Measurements from ENCODE around the gene SNRPD1. TPM values are rescaled to one million over a fixed set of nuclear protein-coding genes. Genes with fewer than 3 reads are reported as not detected.

Gene SNRPD1
- total and polyA plus RNA-seq, 2 of the 8 experiments (the other 6 are each of a cell fraction or from before 2014, with no cell fraction given): 59.6 to 180 TPM

- Histone ChIP-seq H3K18ac (ENCODE audit: extremely low read depth, low read length) (no peak overlapping the region), H3K4ac (replicated peaks; ENCODE audit: insufficient read length, low read depth, low read length) (no peak overlapping the region), H3K4me3 (ENCODE audit: extremely low read depth in 1 of 4, insufficient read depth in 2 of 4, low read depth in 3 of 4, low read length in 4 of 4) (no peak overlapping the region), H4K20me1 (replicated peaks in 1 of 2; ENCODE audit: control insufficient read depth in 1 of 2, insufficient read depth in 2 of 2, low read length in 2 of 2) (no peaks in the 10 kb centered on the region), H3K14ac (ENCODE audit: insufficient read length) (no peak overlapping the region), H2AK5ac (ENCODE audit: low read depth, low read length) (no peak overlapping the region), H2BK5ac (ENCODE audit: low read depth, low read length) (no peak overlapping the region), H2BK15ac (ENCODE audit: low read length) (no peak overlapping the region), H2BK12ac (ENCODE audit: low read depth, low read length) (no peak overlapping the region), H3K79me1 (ENCODE audit: low read depth, low read length) (no peaks in the 10 kb centered on the region), H3K27me3 (replicated peaks in 1 of 4; ENCODE audit: control insufficient read depth in 3 of 4, extremely low read depth in 1 of 4, insufficient read depth in 3 of 4, low read length in 3 of 4) (no peaks in the 10 kb centered on the region), H3K79me2 (ENCODE audit: control insufficient read depth in 1 of 2, insufficient read depth in 2 of 2, low read length in 2 of 2) (no peaks in the 10 kb centered on the region), H2BK20ac (ENCODE audit: low read length) (no peak overlapping the region), H2AFZ (ENCODE audit: low read length) (no peak overlapping the region), H4K8ac (ENCODE audit: extremely low read depth, insufficient read depth, low read length) (no peak overlapping the region), H3K4me2 (ENCODE audit: insufficient read depth in 1 of 2, low read depth in 2 of 2, low read length in 2 of 2) (no peak overlapping the region), H4K91ac (replicated peaks; ENCODE audit: insufficient read length, low read length) (no peak overlapping the region), H3K9me3 (ENCODE audit: insufficient read depth in 2 of 2, low read depth in 1 of 2, low read length in 1 of 2) (no peaks in the 10 kb centered on the region), H3K36me3 (ENCODE audit: control insufficient read depth in 2 of 4, insufficient read depth in 4 of 4, low read length in 3 of 4) (no peaks in the 10 kb centered on the region), H3K56ac (replicated peaks; ENCODE audit: insufficient read length, low read depth, low read length) (no peak overlapping the region), H3K9ac (replicated peaks in 1 of 4; ENCODE audit: extremely low read depth in 1 of 4, low read depth in 3 of 4, low read length in 3 of 4) (no peak overlapping the region), H4K5ac (ENCODE audit: insufficient read length, low read depth, low read length) (no peak overlapping the region), H3K27ac (ENCODE audit: low read depth, low read length) (no peak overlapping the region), H3K4me1 (replicated peaks in 1 of 4; ENCODE audit: control insufficient read depth in 3 of 4, insufficient read depth in 4 of 4, low read length in 3 of 4) (no peaks in the 10 kb centered on the region), H2BK120ac (replicated peaks; ENCODE audit: low read depth, low read length) (no peak overlapping the region), H3K23me2 (ENCODE audit: low read depth, low read length) (no peaks in the 10 kb centered on the region), H3K23ac (ENCODE audit: insufficient read length) (no peak overlapping the region)
- ChIA-PET CTCF (ENCODE audit: partially characterized antibody) (interaction anchor here (0.5 to 0.7 kb wide), 5 partner anchors 21 to 119 kb away, joined by 3 to 5 read pairs (median 3); no protein-coding TSS in a partner anchor), POLR2A (ENCODE audit: partially characterized antibody) (interaction anchor here (2.3 kb wide), 1 partner anchor 10 kb away, joined by 13 read pairs; no protein-coding TSS in a partner anchor)
- TF ChIP-seq SRF (IDR thresholded peaks at IDR 0.05; ENCODE audit: low read depth, low read length) (no peak), BACH1 (IDR thresholded peaks at IDR 0.05; ENCODE audit: low read length) (no peak), EGR1 (IDR thresholded peaks at IDR 0.05; ENCODE audit: borderline replicate concordance, low read depth, low read length) (no peak), EZH2 (IDR thresholded peaks at IDR 0.05; ENCODE audit: low read depth, low read length, severe bottlenecking) (no peak), BRCA1 (IDR thresholded peaks at IDR 0.05; ENCODE audit: low read depth, low read length) (no peak), RBBP5 (IDR thresholded peaks at IDR 0.05; ENCODE audit: borderline replicate concordance, low read depth, low read length) (no peak), NRF1 (IDR thresholded peaks at IDR 0.05; ENCODE audit: low read depth, low read length) (no peak), CEBPB (IDR thresholded peaks at IDR 0.05; ENCODE audit: low read depth, low read length) (no peak), ATF3 (IDR thresholded peaks at IDR 0.05; ENCODE audit: insufficient read depth, low read depth, low read length) (no peak), RXRA (IDR thresholded peaks at IDR 0.05; ENCODE audit: insufficient read depth, low read depth, low read length) (no peak), KDM1A (IDR thresholded peaks at IDR 0.05; ENCODE audit: borderline replicate concordance, low read length) (no peak), CBX5 (IDR thresholded peaks at IDR 0.05; ENCODE audit: low read depth, low read length) (no peak), CHD2 (IDR thresholded peaks at IDR 0.05; ENCODE audit: low read length) (no peak)
- TF ChIP-seq, protein P1, sequence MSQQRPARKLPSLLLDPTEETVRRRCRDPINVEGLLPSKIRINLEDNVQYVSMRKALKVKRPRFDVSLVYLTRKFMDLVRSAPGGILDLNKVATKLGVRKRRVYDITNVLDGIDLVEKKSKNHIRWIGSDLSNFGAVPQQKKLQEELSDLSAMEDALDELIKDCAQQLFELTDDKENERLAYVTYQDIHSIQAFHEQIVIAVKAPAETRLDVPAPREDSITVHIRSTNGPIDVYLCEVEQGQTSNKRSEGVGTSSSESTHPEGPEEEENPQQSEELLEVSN (IDR thresholded peaks at IDR 0.05): no peak
- DNase-seq (ENCODE audit: low read depth in 1 of 2, low spot score in 2 of 2): no peak
- FAIRE-seq: no peak
- WGBS, 2 experiments (ENCODE audit: extremely low coverage in 1 of 2, insufficient coverage in 1 of 2, insufficient read length in 1 of 2, insufficient replicate concordance in 2 of 2, low coverage in 1 of 2, low lambda C conversion rate in 2 of 2, missing lambda C conversion rate in 1 of 2): 91% methylated on average over 3 of the region's 3 CpGs; no CpG with 5 or more reads in 1 of the 2 experiments
These were observed 41.2 kb downstream of the SNRPD1 start for GRCh38 chr18:21653361-21653760.

Measured in H1 (cell line).